ENCODE data around the gene PNMA8A.
"Not testable (repeated sequence)": the region's sequence is repeated elsewhere in the genome, so short reads cannot be mapped to it uniquely, and the experiment has no call there.

The PNMA8A gene

GRCh38 chr19:46447006-46447405 lies 24.4 kb downstream of the PNMA8A start:
- no peak for DNase-seq (ENCODE audit: low read depth)
- H3K4me3 ChIP-seq (ENCODE audit: low read depth, low read length): no peak overlapping the region
- TF ChIP-seq, protein P1, sequence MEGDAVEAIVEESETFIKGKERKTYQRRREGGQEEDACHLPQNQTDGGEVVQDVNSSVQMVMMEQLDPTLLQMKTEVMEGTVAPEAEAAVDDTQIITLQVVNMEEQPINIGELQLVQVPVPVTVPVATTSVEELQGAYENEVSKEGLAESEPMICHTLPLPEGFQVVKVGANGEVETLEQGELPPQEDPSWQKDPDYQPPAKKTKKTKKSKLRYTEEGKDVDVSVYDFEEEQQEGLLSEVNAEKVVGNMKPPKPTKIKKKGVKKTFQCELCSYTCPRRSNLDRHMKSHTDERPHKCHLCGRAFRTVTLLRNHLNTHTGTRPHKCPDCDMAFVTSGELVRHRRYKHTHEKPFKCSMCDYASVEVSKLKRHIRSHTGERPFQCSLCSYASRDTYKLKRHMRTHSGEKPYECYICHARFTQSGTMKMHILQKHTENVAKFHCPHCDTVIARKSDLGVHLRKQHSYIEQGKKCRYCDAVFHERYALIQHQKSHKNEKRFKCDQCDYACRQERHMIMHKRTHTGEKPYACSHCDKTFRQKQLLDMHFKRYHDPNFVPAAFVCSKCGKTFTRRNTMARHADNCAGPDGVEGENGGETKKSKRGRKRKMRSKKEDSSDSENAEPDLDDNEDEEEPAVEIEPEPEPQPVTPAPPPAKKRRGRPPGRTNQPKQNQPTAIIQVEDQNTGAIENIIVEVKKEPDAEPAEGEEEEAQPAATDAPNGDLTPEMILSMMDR (IDR thresholded peaks at IDR 0.05; ENCODE audit: low read depth, low read length, missing control alignments): no peak

DNA sequence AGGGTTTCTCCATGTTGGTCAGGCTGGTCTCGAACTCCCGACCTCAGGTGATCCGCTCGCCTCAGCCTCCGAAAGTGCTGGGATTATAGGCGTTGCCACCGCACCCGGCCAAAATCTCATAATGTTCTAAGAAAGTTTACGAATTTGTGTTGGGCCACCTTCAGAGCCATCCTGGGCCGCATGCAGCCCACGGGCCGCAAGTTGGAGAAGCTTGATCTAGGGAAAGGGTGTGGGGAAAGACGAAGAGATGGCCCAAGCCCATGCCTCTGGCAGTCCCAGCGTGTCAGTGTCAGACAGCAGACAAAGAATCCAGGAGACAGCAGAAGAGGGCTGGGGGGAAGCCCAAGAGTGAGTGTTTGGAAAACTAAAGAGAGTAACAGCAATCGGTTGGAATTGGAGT lies 25.3 kb downstream of the PNMA8A start:
- no peak for DNase-seq (ENCODE audit: low read depth)
- H3K4me3 ChIP-seq (ENCODE audit: low read depth, low read length): no peak overlapping the region
- TF ChIP-seq, protein P1 (IDR thresholded peaks at IDR 0.05; ENCODE audit: low read depth, low read length, missing control alignments): no peak

DNA sequence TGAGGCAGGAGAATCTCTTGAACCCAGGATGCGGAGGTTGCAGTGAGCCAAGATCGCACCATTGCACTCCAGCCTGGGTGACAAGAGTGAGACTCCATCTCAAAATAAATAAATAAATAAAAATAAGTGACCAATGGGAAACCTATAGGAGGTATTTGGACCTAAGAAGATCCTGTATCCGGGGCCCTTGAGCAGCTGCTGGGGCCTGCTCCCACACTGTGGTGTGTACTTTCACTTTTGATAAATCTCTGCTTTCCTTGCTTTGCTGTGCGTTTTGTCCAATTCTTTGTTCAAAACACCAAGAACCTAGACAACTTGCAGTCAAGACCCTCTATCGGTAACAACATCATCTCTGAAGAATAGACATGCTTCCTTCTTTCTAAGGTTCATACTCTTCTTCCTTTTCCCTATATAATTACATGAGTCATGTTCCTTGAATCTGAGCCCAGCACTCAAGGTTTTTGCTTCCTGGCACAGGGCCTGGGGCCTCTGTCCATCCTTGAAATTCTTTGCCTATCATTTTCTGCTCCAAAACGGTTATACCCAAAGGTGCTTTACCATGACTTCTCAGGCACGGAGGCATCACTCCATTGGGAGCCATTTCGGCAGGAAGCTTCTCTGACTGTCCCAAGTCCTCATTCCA lies 28.4 kb downstream of the PNMA8A start:
- H3K4me3 ChIP-seq (ENCODE audit: low read depth, low read length): no peak overlapping the region
- TF ChIP-seq, protein P1 (IDR thresholded peaks at IDR 0.05; ENCODE audit: low read depth, low read length, missing control alignments): no peak
- DNase-seq (ENCODE audit: low read depth): no peak

DNA sequence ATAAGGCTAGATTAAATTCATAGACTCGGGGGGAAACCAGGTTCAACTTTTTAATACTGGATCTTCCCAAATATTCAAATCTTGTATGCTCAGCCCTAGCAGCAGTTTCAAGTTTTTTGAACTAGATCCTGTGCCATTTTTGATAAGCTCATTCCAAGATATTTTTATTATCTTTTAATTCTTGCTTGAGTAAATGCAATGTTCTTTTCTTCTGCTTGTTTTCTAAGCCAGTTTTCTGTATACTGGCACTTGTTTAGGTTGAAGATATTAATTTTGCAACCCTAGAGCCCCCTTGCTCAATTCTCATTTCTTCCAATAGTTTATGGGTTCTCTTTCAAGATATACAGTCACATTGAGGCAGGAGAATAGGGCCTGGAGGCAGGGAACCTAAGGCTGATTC lies 29.5 kb downstream of the PNMA8A start:
- no peak for DNase-seq (ENCODE audit: low read depth)
- TF ChIP-seq, protein P1 (IDR thresholded peaks at IDR 0.05; ENCODE audit: low read depth, low read length, missing control alignments): no peak
- no peak overlapping the region for H3K4me3 ChIP-seq (ENCODE audit: low read depth, low read length)

GRCh38 chr19:46435689-46436088 lies 35.7 kb downstream of the PNMA8A start:
- not testable (repeated sequence) for DNase-seq (ENCODE audit: low read depth); H3K4me3 ChIP-seq (ENCODE audit: low read depth, low read length)

DNA sequence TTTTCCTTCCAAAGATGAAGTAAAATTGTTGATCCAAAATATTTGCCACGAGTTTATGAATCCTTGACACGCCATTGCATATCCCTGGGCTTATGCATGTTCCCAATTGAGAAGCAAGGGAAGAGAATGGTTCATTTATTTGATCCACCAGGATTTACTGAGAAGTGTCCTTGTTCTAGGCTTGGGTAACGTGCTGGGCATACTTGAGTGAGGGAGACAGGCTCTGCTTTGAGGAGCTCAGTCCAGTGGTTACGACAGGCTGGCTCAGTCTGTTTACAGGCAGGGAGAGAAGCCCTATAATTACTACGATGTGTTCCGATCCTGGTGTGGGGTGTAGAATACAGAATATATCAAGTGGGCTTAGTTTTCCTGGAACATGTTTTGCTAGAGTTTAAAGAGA lies 36.4 kb downstream of the PNMA8A start:
- TF ChIP-seq, protein P1 (IDR thresholded peaks at IDR 0.05; ENCODE audit: low read depth, low read length, missing control alignments): no peak
- DNase-seq (ENCODE audit: low read depth): no peak
- H3K4me3 ChIP-seq (ENCODE audit: low read depth, low read length): no peak overlapping the region

GRCh38 chr19:46433470-46433869 lies 37.9 kb downstream of the PNMA8A start:
- DNase-seq (ENCODE audit: low read depth): not testable (repeated sequence)

GRCh38 chr19:46431824-46432223 lies 39.5 kb downstream of the PNMA8A start:
- TF ChIP-seq, protein P1 (IDR thresholded peaks at IDR 0.05; ENCODE audit: low read depth, low read length, missing control alignments): peak; percentile 28
- no peak overlapping the region for H3K4me3 ChIP-seq (ENCODE audit: low read depth, low read length)
- no peak for DNase-seq (ENCODE audit: low read depth)

More at GRCh38 chr19:46433470-46433869, 37.9 kb downstream of the PNMA8A start:
- not testable (repeated sequence) for H3K4me3 ChIP-seq (ENCODE audit: low read depth, low read length)

Data from GM12864 (cell line).